NCI-H2081 (cell line): ENCODE results near the gene GRIP1.

Experiments used
- DNase-seq, 2 experiments: peaks; one replicate each; lab custom pipeline; 2025; lab: John Stamatoyannopoulos, UW

The GRIP1 gene, protein sequence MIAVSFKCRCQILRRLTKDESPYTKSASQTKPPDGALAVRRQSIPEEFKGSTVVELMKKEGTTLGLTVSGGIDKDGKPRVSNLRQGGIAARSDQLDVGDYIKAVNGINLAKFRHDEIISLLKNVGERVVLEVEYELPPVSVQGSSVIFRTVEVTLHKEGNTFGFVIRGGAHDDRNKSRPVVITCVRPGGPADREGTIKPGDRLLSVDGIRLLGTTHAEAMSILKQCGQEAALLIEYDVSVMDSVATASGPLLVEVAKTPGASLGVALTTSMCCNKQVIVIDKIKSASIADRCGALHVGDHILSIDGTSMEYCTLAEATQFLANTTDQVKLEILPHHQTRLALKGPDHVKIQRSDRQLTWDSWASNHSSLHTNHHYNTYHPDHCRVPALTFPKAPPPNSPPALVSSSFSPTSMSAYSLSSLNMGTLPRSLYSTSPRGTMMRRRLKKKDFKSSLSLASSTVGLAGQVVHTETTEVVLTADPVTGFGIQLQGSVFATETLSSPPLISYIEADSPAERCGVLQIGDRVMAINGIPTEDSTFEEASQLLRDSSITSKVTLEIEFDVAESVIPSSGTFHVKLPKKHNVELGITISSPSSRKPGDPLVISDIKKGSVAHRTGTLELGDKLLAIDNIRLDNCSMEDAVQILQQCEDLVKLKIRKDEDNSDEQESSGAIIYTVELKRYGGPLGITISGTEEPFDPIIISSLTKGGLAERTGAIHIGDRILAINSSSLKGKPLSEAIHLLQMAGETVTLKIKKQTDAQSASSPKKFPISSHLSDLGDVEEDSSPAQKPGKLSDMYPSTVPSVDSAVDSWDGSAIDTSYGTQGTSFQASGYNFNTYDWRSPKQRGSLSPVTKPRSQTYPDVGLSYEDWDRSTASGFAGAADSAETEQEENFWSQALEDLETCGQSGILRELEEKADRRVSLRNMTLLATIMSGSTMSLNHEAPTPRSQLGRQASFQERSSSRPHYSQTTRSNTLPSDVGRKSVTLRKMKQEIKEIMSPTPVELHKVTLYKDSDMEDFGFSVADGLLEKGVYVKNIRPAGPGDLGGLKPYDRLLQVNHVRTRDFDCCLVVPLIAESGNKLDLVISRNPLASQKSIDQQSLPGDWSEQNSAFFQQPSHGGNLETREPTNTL

GRCh38 chr12:66678338-66679275, at the start of gene GRIP1:
Gene GRIP1, minus strand, starts transcription at chr12:66679076. Its CDS starts 172 bp downstream, at chr12:66678904.
- peak; percentile 40 to 64 for DNase-seq

- DNase-seq = no peak
Observed at GRCh38 chr12:66726556-66726955, 47.7 kb upstream of the GRIP1 start.

- no peak for DNase-seq
Observed at GRCh38 chr12:66725031-66725430, 46.2 kb upstream of the GRIP1 start.

DNA sequence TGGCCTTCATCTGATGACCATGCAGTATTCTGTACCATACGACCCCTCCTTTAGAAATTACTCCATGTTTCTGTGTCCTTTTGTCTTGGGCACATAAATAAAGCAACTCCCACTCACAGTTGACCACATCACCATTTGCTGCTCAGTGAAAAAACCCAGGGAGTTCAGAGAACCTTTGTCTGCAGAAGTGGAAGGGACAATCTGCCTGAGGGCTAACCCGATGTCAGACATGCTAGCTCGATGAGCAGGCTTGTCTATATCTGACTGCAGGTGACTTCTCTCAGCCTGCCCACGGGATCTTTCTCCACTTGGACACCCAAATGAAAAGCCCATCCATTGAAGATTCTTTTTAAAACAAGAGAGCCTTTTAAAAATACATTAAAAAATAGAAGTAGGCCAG, 45.7 kb upstream of the GRIP1 start:
- no peak for DNase-seq

DNA sequence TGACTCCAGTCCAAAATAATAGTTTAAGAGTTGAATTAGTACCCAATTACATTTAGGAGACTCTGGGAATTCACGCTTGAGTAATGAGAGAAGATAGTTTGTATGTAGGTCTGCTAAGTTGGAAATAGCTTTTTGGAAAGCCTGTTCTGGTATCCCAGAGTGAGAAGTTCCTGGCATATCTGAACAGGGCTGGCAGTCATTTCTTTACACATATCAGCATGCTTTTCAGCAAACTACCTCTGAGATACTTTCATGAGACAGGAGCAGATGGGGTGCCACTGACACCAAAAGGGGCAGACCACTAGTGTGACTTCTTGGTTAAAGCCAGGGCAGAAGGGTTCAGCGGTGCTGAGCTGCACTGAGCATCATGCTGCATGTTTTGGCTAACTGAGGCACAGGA, 45.1 kb upstream of the GRIP1 start:
- DNase-seq = no peak

DNA sequence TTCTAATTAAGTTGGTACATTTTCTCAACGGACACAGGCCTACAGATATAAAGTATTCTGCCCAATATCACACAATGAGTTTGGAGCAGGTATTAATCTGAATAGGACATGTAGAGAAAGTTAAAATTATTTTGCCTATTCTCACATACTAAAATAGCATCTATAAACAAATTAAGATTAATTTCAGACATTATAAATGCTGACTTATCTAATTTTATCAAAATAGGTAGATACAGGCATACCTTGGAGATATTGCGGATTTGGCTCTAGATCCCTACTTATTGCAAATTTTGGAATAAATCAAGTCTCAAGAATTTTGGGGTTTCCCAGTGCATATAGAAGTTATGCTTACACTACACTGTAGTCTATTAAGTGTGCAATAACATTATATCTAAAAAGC, 41.0 kb upstream of the GRIP1 start:
- no peak for DNase-seq

DNA sequence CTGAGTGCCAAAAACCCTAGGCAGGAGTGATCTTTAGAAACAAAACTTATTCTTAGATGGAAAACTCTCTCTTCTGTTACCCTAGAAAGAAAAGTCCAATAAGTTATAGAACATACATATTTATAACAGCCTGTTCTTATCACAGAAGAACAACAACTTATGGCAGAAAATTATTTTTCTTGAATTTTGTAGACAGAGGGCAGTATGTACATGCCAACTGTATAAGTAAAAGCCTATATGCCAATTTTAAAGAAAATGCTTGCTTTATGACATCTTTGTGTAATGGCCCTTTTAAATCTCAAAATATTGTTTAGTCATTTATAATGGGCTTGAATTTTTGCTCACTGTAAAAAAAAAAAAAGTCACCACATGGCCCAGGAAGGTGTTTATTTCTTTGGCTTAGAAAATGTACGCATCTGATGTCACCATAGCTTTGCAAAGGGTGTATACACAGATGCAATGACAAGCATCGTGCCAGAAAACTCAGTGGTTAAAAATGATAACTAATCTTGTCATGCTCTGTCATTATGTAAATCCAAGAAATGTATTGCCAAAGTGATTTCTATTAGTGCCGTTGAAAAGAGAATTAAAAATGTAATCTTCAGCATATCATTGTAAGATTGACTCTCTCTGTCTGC, 38.3 kb upstream of the GRIP1 start:
- peak in 1 of 2 experiments; percentile 31 for DNase-seq

DNA sequence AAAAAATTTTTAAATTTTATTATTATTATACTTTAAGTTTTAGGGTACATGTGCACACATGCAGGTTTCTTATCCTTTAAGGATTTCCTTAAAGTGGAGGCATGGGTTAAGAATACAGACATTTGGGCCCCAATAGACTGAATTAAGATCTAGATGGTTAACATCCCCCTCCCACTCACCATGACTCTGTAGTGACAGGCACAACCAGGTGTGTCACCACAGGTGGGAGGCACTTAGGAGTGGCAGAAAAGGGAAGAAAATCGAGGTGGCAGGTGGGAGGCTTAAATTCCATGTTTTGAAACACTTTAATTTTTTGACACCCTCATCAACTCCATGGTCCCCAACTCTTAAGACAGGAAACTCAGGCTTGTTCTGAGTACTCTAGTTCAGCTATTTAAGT, 37.6 kb upstream of the GRIP1 start:
- DNase-seq = peak; percentile 6 to 53

GRCh38 chr12:66714709-66715108, 35.8 kb upstream of the GRIP1 start:
- DNase-seq = no peak

GRCh38 chr12:66713984-66714383, 35.1 kb upstream of the GRIP1 start:
- DNase-seq = no peak

DNA sequence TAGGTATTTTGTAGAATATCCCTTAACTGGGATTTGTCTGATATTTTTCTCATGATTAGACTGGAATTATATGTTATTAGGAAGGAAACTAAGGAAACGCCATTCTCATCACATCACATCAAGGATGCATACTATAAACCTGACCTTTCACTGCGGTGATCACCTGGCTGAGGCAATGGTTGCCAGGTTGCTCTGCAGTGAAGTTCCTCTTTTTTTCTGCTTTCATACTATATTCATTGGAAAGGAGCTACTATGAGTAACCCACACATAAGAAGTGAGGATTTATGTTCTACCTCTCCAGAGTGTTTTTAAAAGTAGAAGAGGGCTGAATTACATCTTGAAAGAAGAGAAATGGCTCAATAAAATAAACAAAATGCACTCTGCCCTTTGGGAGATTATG, 31.0 kb upstream of the GRIP1 start:
- DNase-seq = no peak

DNA sequence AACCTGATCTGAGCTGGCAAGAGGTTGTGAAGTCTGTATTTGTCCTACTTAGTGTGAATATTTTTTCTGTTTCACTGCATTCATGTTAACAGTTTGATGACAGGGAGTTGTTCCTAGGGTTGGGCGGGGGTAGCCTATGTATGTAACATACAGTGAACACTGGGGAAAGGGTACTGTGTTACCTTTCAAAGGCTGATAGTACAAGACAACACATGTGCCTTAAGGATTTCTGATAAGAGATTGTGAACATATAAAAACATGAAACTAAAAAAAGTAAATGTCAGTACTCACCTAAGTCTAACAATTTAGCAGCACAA, 30.5 kb upstream of the GRIP1 start:
- DNase-seq = no peak

GRCh38 chr12:66708704-66709456, 30.0 kb upstream of the GRIP1 start:
- DNase-seq = peak; percentile 20 to 38

DNA sequence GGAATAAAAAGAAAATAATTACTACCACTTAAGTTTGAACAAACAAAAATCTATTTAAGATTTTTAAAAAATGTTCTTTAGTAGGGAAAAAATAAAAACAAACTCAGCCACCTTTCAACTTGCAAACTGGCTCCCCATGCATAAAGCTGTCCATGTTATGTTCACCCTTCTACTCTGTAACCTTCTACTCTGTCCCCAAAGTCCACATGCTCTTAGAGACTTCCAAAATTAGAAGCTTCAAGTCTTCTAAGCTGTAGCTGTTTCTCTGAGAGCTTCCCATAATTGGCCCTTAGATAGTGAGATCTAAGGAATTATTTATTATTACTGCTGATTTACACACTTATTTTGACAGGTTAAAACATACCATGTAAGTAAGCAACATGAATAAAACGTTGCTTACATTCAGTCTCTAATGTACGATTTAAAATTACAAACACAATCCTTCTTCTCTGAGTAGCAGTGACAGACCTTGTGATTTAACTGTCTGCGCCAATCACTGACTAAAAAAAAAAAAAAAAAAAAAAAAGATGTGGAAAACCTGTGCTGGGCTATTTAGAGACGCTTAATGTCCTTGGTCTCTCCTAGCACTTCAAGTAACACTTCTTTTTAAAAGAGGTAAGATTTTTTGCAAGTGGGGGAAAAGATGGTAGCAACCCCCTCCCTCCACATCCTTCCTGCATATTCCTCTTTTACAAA, 28.3 kb upstream of the GRIP1 start:
- DNase-seq = no peak

GRCh38 chr12:66699738-66700482, 21.0 kb upstream of the GRIP1 start:
- no peak for DNase-seq

DNA sequence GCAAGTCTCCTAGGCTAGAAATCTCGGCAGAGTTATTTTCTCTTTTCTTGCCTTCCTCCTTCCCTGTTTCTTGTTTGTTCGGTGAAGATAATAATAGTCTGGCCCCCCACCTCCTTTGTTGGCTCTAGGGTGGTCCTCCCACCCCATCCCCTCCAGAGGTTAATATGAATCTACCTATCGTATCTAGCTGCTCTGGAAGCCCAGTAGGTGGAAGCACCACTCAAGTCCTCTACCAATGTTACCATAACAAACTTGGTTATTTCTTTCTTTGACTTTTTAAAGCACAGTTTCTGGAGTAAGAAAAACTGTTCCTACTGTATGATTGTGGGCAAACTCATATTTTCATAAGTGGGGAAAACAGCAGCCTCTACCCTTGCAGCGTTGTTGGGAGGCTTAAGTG, 19.7 kb upstream of the GRIP1 start:
- no peak for DNase-seq

DNA sequence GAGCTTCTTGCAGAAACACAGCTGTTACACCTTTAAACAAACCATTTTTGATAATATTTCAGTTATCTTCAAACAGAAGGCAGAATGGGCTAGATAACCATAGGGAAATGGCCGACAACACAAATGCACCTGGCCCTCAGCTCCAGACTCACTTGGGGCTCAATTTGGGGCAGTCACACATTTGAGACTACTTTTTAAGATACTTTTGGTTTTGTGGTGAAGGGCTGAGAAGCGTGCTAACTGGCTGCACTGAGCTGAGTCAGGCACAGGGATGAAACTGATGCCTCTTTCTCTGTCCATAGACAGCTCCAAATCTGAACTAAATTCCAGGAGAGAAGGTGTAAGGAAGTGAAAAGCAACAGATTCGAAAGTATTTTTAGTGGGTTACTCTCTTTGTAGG, 18.5 kb upstream of the GRIP1 start:
- no peak for DNase-seq

GRCh38 chr12:66694666-66695613, 16.1 kb upstream of the GRIP1 start:
- DNase-seq = peak in 1 of 2 experiments; percentile 11
